HS-27A (cell line): ENCODE data around the gene ERBB4.
"Not testable (repeated sequence)": the region's sequence is repeated elsewhere in the genome, so short reads cannot be mapped to it uniquely, and the experiment has no call there.

Experiments
- DNase-seq: peaks from one replicate; pipeline ENCODE4 v3.0.0-alpha.2; 2012; ENCODE audit warnings: low read depth, missing footprints

ERBB4 gene

GRCh38 chr2:211592006-211592405, 946.6 kb downstream of the ERBB4 start:
- not testable (repeated sequence) for DNase-seq

- no peak for DNase-seq
These were observed 947.2 kb downstream of the ERBB4 start for GRCh38 chr2:211591426-211591825.

GRCh38 chr2:211568439-211568838, 970.2 kb downstream of the ERBB4 start:
- DNase-seq = no peak

- DNase-seq = no peak
These were observed 974.2 kb downstream of the ERBB4 start for GRCh38 chr2:211564441-211564840.

GRCh38 chr2:211545582-211545981, 993.0 kb downstream of the ERBB4 start:
- DNase-seq = no peak

GRCh38 chr2:211534632-211535031, 1004.0 kb downstream of the ERBB4 start:
- DNase-seq = no peak

- DNase-seq = not testable (repeated sequence)
These were observed 1014.4 kb downstream of the ERBB4 start for GRCh38 chr2:211524248-211524647.

- no peak for DNase-seq
These were observed 1022.1 kb downstream of the ERBB4 start for GRCh38 chr2:211516537-211516936.

GRCh38 chr2:211514049-211514448, 1024.6 kb downstream of the ERBB4 start:
- DNase-seq = no peak

GRCh38 chr2:211513446-211513845, 1025.2 kb downstream of the ERBB4 start:
- DNase-seq = no peak

GRCh38 chr2:211512806-211513205, 1025.8 kb downstream of the ERBB4 start:
- DNase-seq = no peak

GRCh38 chr2:211503856-211504255, 1034.7 kb downstream of the ERBB4 start:
- DNase-seq = no peak

GRCh38 chr2:211503198-211503597, 1035.4 kb downstream of the ERBB4 start:
- no peak for DNase-seq

- DNase-seq = no peak
These were observed 1039.9 kb downstream of the ERBB4 start for GRCh38 chr2:211498551-211499205.

GRCh38 chr2:211495339-211495738, 1043.3 kb downstream of the ERBB4 start:
- no peak for DNase-seq

GRCh38 chr2:211494536-211494935, 1044.1 kb downstream of the ERBB4 start:
- DNase-seq = no peak

- DNase-seq = no peak
These were observed 1044.5 kb downstream of the ERBB4 start for GRCh38 chr2:211494085-211494484.

GRCh38 chr2:211487733-211488132, 1050.9 kb downstream of the ERBB4 start:
- DNase-seq = no peak

- no peak for DNase-seq
These were observed 1059.0 kb downstream of the ERBB4 start for GRCh38 chr2:211479536-211480150.

- no peak for DNase-seq
These were observed 1060.9 kb downstream of the ERBB4 start for GRCh38 chr2:211477537-211478275.

GRCh38 chr2:211473116-211473515, 1065.5 kb downstream of the ERBB4 start:
- no peak for DNase-seq

- DNase-seq = no peak
These were observed 1068.9 kb downstream of the ERBB4 start for GRCh38 chr2:211469664-211470059.
